Glomerular endothelial cell (primary cell): ENCODE data around the gene MLN. TPM values are rescaled to one million over a fixed set of nuclear protein-coding genes. Genes with fewer than 3 reads are reported as not detected.

Experiments used
- DNase-seq: peaks from one replicate; pipeline ENCODE4 v3.0.0-alpha.2; 2011; ENCODE audit warnings: low read depth, low spot score; ENCODE audit errors: extremely low read depth
- total RNA-seq: library from RNA; depleted of rRNA; stranded (reverse); fragments of >200 nt; gene quantifications from 2 replicates; pipeline ENCODE4 v1.2.3, GENCODE V29; 2015

Gene MLN
- total RNA-seq, 1 donor from 2014 or later, result not detected

DNA sequence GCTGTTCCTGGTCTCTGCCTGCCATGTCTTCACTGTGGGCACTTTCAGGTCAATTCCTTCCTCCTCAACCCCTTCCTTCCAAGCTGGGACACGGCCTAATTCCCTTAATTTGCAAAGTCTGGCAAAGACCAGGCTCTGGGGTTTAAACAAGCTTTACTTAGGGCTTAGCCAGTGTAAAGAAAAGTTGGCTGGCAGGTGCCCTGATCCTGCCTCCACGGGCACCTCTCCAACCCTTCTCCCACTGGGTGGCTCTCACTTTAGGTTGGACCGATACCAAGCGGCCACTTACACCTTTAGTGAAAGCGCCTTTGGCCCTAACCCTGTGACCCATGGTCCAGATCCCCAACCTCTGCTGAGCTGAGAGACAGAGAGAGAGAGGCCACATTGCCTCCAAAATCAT is 13.7 kb upstream of the MLN start:
- no peak for DNase-seq

DNA sequence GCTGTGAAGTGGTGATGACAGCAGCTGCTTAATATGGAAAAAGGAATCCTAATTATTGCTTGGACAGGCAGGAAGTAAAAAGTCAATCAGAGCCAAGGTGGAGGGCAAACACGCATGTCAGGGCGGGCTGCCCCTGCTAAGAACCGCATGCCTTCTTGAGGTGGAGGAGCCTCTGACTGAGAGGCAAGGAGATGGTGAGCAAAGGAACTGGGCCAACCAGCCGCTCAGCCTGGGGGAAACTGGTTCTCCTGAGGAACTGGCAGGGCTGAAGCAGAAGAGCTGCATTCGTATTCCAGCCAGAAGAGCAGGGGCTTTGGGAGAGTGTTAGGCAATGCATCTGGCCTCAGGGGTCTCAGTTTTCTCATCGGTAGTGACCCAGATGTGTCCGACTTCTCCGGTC is 13.1 kb upstream of the MLN start:
- DNase-seq, result no peak

DNA sequence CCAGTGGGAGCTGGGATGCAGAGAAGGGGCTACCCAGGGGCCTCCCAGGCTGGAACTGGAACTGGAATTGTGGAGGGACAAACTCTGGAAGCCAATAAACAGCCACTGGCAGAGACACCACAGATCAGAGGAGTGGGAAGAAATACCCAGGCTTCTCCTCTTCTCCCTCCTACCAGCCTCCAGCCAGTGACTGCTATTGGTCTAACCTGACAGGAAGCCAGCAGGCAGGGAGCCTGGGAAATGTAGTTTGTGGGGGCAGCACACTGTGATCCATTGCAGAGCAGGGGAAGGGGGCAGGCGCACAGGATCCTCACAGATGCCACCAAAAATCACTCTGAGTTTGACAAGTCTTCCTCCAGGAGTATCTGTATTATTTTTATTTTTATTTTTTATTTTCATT is 12.1 kb upstream of the MLN start:
- DNase-seq, result no peak

DNA sequence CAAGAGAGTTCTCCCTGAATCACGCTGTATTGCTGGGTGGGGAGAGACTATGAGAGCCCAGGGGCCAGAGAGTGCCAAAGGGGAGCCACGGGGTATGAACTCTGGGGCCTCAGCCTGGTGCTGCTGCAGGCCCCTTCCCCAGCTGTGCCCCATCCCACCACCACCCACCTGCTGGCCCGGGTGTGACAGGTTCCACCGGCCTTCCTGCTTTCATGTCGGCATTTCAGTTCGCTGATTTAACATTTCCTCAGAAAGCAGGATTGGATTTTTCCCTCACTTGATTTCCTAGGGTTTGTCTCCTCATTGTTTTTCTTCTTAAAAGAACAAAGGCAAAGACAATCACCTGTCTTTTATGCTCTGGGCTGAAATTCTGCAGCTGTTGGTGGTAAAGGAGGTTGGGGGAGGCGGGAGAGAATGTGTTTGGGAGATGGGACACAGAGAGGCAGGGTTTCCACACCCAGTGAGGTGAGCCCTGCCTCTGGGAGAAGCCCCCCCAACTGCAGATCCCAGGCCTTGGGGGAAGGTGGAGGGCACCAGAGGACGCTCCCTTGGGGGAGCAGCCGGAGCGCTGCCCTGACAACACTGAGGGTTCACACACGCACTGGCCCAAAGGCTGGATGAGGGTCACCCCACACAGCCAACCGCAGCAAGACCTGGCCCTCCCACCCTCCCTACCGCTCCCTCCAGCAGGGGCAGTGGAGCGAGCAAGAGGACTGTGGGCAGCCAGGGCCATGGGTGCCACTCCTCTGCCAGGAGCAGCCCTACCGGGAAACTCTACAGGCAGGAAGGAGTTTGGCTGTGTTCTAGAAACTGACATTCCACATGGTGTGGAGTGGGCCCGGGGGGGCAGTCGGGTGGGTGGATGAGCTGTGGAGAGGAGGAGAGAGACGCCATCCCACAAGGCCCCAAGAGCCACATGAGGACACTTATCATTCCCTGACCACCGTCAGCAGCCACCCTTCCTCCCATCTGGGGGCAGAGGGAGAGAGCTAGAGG is 10.5 kb upstream of the MLN start:
- DNase-seq, result no peak

- no peak for DNase-seq
Observed at GRCh38 chr6:33813246-33813904, 9.6 kb upstream of the MLN start.

- no peak for DNase-seq
Observed at GRCh38 chr6:33812669-33813068, 8.9 kb upstream of the MLN start.

DNA sequence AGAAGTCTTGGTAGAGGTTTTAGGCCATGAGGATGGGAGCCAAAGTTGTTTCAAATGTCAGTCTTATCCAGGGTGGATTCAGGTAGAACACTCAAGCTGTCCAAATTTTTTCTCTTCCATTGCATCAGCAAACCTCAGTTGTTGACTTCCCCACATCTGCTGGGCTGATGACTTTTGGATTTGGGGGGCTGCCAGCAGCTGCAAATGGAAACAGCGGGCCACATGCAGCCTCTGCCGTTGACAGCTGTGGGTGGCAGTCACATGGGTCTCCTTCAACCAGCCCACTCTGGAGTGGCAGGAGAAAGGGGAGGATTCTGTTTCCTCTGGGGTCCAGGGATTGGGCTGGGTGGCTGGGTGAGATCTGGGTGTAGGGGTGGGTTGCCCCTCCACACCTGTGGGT is 5.8 kb upstream of the MLN start:
- DNase-seq, result no peak

DNA sequence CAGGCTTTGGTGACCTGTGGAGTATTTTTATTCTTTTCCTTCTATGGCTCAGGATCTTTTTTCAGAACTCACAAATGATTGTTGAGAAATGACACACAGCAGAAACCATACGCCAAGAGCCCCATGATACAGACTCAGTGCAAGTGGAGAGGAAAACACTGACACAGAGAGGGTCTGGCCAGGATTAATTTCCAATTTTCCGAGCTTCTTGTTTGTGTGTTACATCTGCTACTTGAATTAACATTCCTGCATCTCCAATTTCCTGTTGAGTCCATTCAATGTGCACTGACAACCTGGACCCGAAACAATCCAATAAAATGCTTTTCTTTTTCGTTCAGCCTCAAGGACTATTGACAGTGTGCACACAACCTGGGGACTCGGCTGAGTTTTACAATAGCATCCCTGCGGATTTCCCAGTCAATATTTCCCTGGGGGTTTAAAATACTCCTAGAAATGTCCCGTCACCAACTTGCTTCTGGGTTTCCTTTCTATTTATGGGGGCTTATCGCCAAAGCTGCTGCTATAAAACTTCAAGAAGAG is 4.9 kb upstream of the MLN start:
- no peak for DNase-seq

GRCh38 chr6:33807606-33808005 is 3.8 kb upstream of the MLN start:
- DNase-seq, result no peak

DNA sequence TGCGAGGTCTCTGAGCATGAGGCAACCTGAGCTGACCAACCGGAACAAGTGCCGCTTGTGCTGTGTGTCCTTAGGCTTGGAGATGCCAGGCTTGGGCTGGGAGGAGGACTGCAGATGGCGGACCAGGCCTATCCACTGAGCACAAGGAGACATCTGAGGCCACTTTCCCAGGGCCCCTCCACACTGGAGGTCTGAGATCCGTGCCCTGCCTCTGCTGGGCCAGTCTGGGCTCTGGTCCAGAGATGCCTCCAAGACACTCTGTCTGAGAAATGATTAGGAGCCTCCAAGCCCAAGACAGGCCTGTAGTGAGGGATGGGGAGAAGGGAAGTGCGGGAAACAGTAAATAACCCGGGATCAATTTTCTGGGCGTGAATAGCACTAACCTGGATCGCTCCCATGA is 3.0 kb upstream of the MLN start:
- no peak for DNase-seq

DNA sequence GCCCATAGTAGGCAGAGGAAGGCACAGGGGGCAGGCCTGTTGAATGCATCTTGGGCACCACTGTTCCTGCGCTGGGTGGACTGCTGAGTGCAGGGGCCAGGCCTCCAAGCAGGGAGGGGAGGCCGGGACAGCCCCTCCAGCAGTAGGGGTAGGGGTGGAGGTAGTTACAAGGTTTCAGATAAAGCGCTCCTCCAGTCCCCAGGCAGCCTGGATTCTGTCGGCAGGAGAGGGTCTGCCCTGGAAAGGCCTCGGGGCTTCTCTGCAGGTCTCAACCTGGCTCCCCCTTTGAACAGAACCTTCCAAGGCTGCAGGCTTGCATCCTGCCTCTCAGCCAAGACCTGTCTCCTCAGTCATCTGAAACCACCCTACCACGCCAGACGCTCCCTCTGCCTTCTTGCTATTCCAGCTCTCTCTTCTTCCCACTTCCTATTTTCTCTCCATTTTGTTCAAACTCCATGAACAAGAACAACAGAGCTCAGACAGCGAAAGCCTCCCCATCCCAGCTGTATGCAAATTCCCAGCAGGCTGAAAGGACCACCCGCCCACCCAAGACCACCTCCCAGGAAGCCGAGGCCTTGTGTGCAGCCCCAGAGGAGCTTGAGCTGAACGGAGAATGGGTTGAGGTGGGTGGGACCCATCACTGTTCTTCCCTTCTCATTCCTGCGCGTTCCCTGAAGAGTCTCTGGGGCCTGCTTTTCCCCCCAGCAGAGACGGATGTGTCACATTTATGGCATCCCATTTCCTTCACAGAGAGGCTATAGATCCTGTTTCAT is 1.4 kb downstream of the MLN start:
- no peak for DNase-seq

- no peak for DNase-seq
Observed at GRCh38 chr6:33801611-33802010, 2.2 kb downstream of the MLN start.

DNA sequence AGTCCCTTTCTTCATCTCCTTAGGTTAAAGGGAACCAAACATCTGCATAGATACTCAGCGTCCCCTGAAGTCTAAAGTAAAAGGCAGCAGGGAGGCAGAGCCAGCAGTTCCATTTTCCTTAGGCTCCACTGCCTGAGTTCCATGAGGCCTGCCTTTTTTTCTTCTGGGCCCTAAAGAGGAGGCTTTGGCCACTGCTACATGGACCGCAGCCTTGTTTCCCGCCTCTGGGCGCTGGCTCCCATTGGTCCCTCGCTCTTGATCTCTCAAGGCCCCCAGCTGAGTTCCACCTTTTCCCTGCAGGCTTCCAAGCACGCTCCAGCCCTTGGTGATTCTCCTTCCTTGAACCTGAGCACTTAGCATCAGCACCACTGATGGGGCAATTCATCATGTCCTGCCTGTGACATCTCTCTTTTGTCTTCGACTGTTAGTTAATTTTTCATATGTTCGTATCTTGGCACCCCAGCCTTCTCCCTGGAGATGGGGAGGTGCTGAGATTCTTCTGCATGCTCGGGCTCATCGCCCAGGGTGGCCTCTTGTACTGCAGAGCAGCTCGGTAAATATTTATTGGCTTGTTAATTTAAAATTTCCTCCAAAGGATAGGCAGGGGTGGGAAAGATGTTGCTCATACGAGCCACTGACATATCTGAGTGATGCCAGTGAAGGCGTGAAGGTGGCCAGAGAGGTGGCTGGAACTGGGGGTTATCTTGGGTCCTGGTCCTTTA is 3.4 kb downstream of the MLN start:
- DNase-seq, result no peak

- DNase-seq, result no peak
Observed at GRCh38 chr6:33799454-33800113, 4.2 kb downstream of the MLN start.

GRCh38 chr6:33798343-33798848 is 5.4 kb downstream of the MLN start:
- no peak for DNase-seq

- DNase-seq, result no peak
Observed at GRCh38 chr6:33797626-33798342, 6.0 kb downstream of the MLN start.

DNA sequence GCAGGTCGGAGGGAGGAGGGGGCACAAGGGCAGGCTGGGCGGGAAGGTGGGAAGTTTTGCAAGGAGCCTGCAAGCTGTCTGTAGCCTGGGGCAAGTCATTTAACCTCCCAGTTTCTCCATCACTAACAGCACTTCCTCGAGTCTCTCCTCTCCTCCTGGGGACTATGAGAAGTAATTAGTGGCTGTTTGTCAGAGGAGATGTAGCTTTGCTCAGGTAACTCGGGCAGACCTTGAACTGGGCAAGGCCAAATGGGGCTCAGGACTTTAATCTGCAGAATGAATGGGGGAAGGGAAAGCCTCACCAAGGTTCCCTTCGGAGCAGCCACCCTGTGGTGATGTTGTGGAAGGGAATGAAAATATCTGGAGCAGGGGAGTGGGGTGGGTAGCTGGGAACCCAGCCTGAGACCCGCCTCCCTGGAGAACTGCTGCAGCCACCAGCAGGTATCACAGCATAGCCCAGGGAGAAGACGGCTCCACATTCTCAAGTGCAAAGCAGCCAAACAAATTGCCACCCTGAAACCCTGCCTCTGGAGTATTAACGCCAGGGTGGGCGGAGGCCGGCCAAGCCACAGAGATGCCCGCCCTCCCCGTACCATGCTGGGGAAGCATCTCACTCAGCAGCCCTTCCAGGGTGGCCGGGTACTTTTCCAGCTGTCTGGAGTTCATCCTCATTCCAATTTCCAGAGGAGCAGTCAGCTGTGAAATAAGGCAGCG is 8.7 kb downstream of the MLN start:
- no peak for DNase-seq

DNA sequence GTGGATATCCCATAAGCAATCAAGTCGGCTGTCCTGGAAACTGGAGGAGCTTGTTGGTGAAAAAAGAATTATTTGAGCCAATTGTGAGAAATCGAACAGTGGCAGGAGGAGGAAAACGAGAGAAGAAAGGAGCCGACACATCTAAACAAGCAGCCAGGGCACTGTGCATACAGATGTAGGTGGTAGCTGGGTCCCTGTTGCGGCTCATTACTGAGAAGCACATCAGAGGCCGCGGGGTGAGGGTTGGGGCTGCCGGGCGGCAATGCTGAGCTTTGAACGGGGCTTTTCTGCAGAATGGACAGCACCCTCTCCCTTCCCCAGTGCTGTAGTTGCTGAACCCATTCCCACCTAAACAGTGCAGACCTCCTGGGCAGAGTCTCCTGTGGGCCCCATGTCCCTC is 10.8 kb downstream of the MLN start:
- no peak for DNase-seq
